VCaP (cell line): ENCODE data around the gene KRTAP10-4.

Experiments used
- H3K27ac ChIP-seq: fragments of 450-650 bp; 2 replicates; pipeline ENCODE4 v1.5.1; 2017
- CTCF ChIP-seq: fragments of 450-650 bp; conservative IDR thresholded peaks from 2 replicates; pipeline ENCODE4 v1.5.1; 2017; ENCODE audit warnings: mild to moderate bottlenecking, moderate library complexity

KRTAP10-4 gene

GRCh38 chr21:44611551-44611950 is 38.0 kb downstream of the KRTAP10-4 start:
- H3K27ac ChIP-seq = no peak overlapping the region
- no peak for TF ChIP-seq CTCF

- TF ChIP-seq CTCF = no peak
- no peak within 1 kb of the TSS for H3K27ac ChIP-seq
These were observed 38.5 kb downstream of the KRTAP10-4 start, which contains the start of gene KRTAP10-8 for GRCh38 chr21:44612029-44612486. Gene KRTAP10-8 (plus strand): TSS chr21:44612079. CDS start chr21:44612101, 22 bp downstream.

GRCh38 chr21:44612669-44613229 is 39.2 kb downstream of the KRTAP10-4 start:
- no peak for TF ChIP-seq CTCF
- no peak overlapping the region for H3K27ac ChIP-seq

- no peak for TF ChIP-seq CTCF
- no peak overlapping the region for H3K27ac ChIP-seq
These were observed 40.0 kb downstream of the KRTAP10-4 start for GRCh38 chr21:44613386-44614155.

- TF ChIP-seq CTCF = no peak
- no peak overlapping the region for H3K27ac ChIP-seq
These were observed 40.7 kb downstream of the KRTAP10-4 start for GRCh38 chr21:44614161-44614631.

GRCh38 chr21:44614961-44615391 is 41.4 kb downstream of the KRTAP10-4 start:
- no peak overlapping the region for H3K27ac ChIP-seq
- no peak for TF ChIP-seq CTCF

- no peak overlapping the region for H3K27ac ChIP-seq
- TF ChIP-seq CTCF = no peak
These were observed 41.9 kb downstream of the KRTAP10-4 start for GRCh38 chr21:44615466-44615865.
